Gastrocnemius medialis (tissue), 4 donors: Measurements from ENCODE around the gene TYW5. TPM values are rescaled to one million over a fixed set of nuclear protein-coding genes. Genes with fewer than 3 reads are reported as not detected.

Experiments used
- ATAC-seq, 2 donors: fragments of 150-250 bp; one replicate each; pipeline ENCODE4 v1.9.1; 2016
- DNase-seq, 2 donors: peaks; one replicate each; pipeline ENCODE4 v3.0.0-alpha.2; 2019
- H3K27ac ChIP-seq, 4 donors: fragments of 200-600 bp; sonication (generic); 1 replicate in 1 of 4; 2 replicates in 3 of 4; pipeline ENCODE4 v1.5.1; 2016 to 2018; ENCODE audit warnings: mild to moderate bottlenecking in 2 of 4, moderate library complexity in 1 of 4
- H3K27me3 ChIP-seq, 3 donors: fragments of 200-600 bp; sonication (generic) in 2 of 3; 1 replicate in 1 of 3; 2 replicates in 2 of 3; pipeline versions ENCODE4 v1.5.1 to v1.6.0; 2016 to 2019; ENCODE audit warnings: mild to moderate bottlenecking in 1 of 3, moderate library complexity in 1 of 3
- H3K36me3 ChIP-seq, 2 donors: fragments of 200-600 bp; sonication (generic) in 1 of 2; one replicate each; pipeline ENCODE4 v1.5.1; 2017 to 2018
- H3K4me1 ChIP-seq, 2 donors: fragments of 200-600 bp; sonication (generic) in 1 of 2; one replicate each; pipeline ENCODE4 v1.5.1; 2016 to 2017; ENCODE audit warnings: mild to moderate bottlenecking in 2 of 2
- H3K4me3 ChIP-seq, 4 donors: fragments of 200-600 bp; sonication (generic) in 3 of 4; 1 replicate in 1 of 4; 2 replicates in 3 of 4; pipeline ENCODE4 v1.5.1; 2016 to 2019; ENCODE audit warnings: mild to moderate bottlenecking in 2 of 4
- H3K9me3 ChIP-seq, 3 donors: fragments of 200-600 bp; sonication (generic) in 2 of 3; 1 replicate in 1 of 3; 2 replicates in 2 of 3; pipeline ENCODE4 v1.5.1; 2016 to 2019
- POLR2A ChIP-seq, 2 donors: fragments of 450-650 bp; IDR thresholded peaks; one replicate each; pipeline ENCODE4 v1.6.1; 2017; ENCODE audit warnings: antibody characterized with exemption in 2 of 2, mild to moderate bottlenecking in 2 of 2, moderate library complexity in 2 of 2
- in situ Hi-C, 4 donors: fragments of 200-750 bp; cut with MboI; loops; one replicate each; pipeline versions ENCODE4 v1.15.0 to v1.8.0; 2017; ENCODE audit warnings: low sequenced_read_pairs in 4 of 4
- intact Hi-C: fragments of 100-400 bp; cut with DNase I; formaldehyde crosslinking; loops from one replicate; pipeline ENCODE4 v1.15.1; 2023; ENCODE audit warnings: low total_unique reads
- total RNA-seq, 4 donors: library from RNA; depleted of rRNA; stranded (reverse); fragments of >200 nt; gene quantifications; one replicate each; pipeline versions ENCODE4 v1.1.0 to v1.2.3, GENCODE V29; 2016
- TF ChIP-seq, protein P1 (sequence below), 5 experiments: fragments of 450-650 bp in 3 of 5; fragments of 200-600 bp in 2 of 5; sonication (generic) in 2 of 5; IDR thresholded peaks in 4 of 5; conservative IDR thresholded peaks in 1 of 5; 1 replicate in 4 of 5; 2 replicates in 1 of 5; pipeline ENCODE4 v1.5.1; 2016 to 2019; ENCODE audit warnings: antibody characterized with exemption in 5 of 5, mild to moderate bottlenecking in 3 of 5, moderate library complexity in 3 of 5

The TYW5 gene
- total RNA-seq, 4 donors from 2014 or later: 1.7 to 4.5 (median 3.8) TPM

DNA sequence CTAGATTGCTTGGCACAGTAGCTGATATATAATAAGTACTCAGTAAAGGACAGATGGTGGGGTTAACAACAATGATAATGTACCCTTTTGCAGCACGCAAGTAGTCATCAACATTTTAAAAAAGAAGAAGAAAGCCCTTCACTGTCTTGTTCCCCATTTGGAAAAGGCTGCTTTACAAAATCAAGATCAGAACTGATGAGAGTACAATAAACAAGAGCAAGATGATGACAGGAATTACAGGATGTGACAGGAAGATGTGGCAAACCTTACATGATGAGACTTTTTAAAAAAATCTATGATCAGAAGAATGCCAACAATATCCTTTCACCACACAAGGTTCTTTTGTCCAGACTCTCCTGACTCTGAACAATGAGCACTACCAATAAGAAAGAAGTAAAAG lies 9.1 kb downstream of the TYW5 start:
- Histone ChIP-seq H3K4me3 (no peak overlapping the region), H3K4me1 (no peaks in the 10 kb centered on the region), H3K27ac (no peak overlapping the region), H3K9me3 (no peaks in the 10 kb centered on the region), H3K27me3 (no peaks in the 10 kb centered on the region), H3K36me3 (peaks cover 0 to 50% of the 10 kb centered on the region in 2 donors)
- in situ Hi-C loops: no loop called here
- TF ChIP-seq, protein P1, sequence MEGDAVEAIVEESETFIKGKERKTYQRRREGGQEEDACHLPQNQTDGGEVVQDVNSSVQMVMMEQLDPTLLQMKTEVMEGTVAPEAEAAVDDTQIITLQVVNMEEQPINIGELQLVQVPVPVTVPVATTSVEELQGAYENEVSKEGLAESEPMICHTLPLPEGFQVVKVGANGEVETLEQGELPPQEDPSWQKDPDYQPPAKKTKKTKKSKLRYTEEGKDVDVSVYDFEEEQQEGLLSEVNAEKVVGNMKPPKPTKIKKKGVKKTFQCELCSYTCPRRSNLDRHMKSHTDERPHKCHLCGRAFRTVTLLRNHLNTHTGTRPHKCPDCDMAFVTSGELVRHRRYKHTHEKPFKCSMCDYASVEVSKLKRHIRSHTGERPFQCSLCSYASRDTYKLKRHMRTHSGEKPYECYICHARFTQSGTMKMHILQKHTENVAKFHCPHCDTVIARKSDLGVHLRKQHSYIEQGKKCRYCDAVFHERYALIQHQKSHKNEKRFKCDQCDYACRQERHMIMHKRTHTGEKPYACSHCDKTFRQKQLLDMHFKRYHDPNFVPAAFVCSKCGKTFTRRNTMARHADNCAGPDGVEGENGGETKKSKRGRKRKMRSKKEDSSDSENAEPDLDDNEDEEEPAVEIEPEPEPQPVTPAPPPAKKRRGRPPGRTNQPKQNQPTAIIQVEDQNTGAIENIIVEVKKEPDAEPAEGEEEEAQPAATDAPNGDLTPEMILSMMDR (IDR thresholded peaks at IDR 0.05 in 4 of 5, conservative IDR thresholded peaks at IDR 0.05 in 1 of 5): no peak
- ATAC-seq (no peak), DNase-seq (no peak)
- intact Hi-C loops: no loop called here

DNA sequence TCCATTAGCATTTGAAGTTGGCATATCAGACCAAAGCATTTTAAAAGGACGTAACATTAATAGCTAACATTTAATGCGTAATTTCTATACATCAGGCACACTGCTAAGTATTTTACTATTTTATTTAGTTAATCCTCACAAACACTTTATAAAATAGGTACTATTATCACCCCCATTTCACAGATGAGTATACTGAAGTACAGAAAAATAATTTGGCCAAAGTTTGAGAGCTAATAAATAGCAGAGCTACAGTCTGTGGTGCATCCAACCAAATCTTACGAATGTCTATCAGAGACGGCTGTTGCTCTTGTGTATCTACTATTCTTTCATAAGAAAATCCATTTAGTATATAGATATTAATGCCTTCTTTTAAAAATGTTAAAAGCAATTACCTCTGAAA lies 11.9 kb downstream of the TYW5 start:
- Histone ChIP-seq H3K4me1 (no peaks in the 10 kb centered on the region), H3K36me3 (peaks cover 0 to 46% of the 10 kb centered on the region in 2 donors), H3K9me3 (no peaks in the 10 kb centered on the region), H3K27me3 (no peaks in the 10 kb centered on the region), H3K4me3 (no peak overlapping the region), H3K27ac (no peak overlapping the region)
- in situ Hi-C loops (no loop called here), intact Hi-C loops (no loop called here)
- ATAC-seq (no peak), DNase-seq (no peak)
- TF ChIP-seq, protein P1 (IDR thresholded peaks at IDR 0.05 in 4 of 5, conservative IDR thresholded peaks at IDR 0.05 in 1 of 5): no peak
- TF ChIP-seq POLR2A (IDR thresholded peaks at IDR 0.05): no peak

DNA sequence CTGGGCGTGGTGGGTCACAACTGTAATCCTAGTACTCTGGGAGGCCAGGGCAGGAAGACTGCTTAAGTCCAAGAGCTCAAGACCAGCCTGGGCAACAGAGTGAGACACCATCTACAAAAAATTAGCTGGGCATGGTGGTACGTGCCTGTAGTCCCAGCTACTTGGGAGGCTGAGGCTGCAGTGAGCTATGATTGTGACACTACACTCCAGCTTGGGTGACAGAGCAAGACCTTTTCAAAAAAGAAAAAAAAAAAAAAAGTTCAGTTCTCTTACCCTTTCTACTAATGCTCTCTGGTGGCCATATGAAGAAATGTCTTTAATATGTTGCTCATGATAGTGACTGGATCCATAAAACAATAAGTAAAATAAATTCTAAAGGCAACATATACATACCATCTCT lies 14.9 kb downstream of the TYW5 start:
- H3K9me3 ChIP-seq: no peaks in the 10 kb centered on the region
- H3K36me3 ChIP-seq: peaks cover 0 to 26% of the 10 kb centered on the region in 2 donors
- intact Hi-C loops (no loop called here), in situ Hi-C loops (no loop called here)
- peaks cover 0 to 6% of the 10 kb centered on the region in 2 donors for H3K4me1 ChIP-seq
- H3K27me3 ChIP-seq: no peaks in the 10 kb centered on the region
- DNase-seq (no peak), ATAC-seq (peak in 1 of 2 donors; percentile 68)
- no peak overlapping the region for H3K4me3 ChIP-seq
- no peak overlapping the region for H3K27ac ChIP-seq
- TF ChIP-seq, protein P1 (IDR thresholded peaks at IDR 0.05 in 4 of 5, conservative IDR thresholded peaks at IDR 0.05 in 1 of 5): peak in 1 of 5 experiments; percentile 25
- no peak for TF ChIP-seq POLR2A (IDR thresholded peaks at IDR 0.05)

DNA sequence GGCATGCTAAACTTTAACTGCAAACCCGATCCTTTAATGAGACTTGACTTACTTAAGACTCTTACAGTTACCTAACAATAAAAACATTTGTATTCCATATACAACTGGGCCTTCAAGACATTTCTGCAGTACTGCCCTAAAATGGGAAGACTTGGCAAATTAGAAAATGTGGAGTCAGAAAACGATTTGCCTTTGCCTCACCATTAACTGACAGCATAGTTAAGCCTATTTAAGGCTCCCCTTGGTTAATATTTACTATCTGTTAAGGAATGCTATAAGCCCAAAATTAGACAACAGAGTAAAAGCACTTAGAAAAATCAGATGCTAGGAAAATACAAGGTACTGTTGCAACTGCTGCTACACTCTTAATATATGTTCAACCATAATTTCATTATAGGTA lies 18.7 kb downstream of the TYW5 start:
- intact Hi-C loops: no loop called here
- TF ChIP-seq, protein P1 (IDR thresholded peaks at IDR 0.05 in 4 of 5, conservative IDR thresholded peaks at IDR 0.05 in 1 of 5): no peak
- no peak for TF ChIP-seq POLR2A (IDR thresholded peaks at IDR 0.05)
- peaks cover 0 to 6% of the 10 kb centered on the region in 2 donors for H3K4me1 ChIP-seq
- DNase-seq: no peak
- H3K27me3 ChIP-seq: no peaks in the 10 kb centered on the region
- no peak overlapping the region for H3K27ac ChIP-seq
- ATAC-seq: no peak
- in situ Hi-C loops: no loop called here
- no peak overlapping the region for H3K4me3 ChIP-seq
- H3K36me3 ChIP-seq: peaks cover 0 to 36% of the 10 kb centered on the region in 2 donors
- no peaks in the 10 kb centered on the region for H3K9me3 ChIP-seq

DNA sequence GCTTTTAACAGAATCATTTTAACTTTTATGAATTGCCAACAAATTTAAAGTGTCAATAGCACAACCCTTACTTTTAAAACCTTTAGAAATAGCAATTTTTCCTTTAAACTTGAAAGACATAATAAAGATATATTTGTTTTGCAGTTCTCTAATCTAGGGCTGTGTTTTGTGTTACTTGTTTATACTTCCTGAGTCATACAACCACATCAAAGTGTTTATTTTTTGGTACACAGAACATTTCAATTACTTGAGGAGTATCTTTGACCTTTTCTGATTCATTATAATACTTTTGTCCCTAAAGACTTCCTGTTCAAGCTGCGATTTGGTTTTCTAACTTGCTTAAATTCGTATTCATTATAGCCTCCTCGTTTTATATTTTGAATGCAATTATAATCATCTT lies 21.8 kb downstream of the TYW5 start:
- intact Hi-C loops: no loop called here
- in situ Hi-C loops: no loop called here
- Histone ChIP-seq H3K36me3 (peaks cover 0 to 50% of the 10 kb centered on the region in 2 donors), H3K4me3 (no peak overlapping the region), H3K27ac (no peak overlapping the region), H3K4me1 (peaks cover 0 to 6% of the 10 kb centered on the region in 2 donors), H3K9me3 (no peaks in the 10 kb centered on the region), H3K27me3 (no peaks in the 10 kb centered on the region)
- TF ChIP-seq, protein P1 (IDR thresholded peaks at IDR 0.05 in 4 of 5, conservative IDR thresholded peaks at IDR 0.05 in 1 of 5): no peak
- no peak for TF ChIP-seq POLR2A (IDR thresholded peaks at IDR 0.05)
- no peak for ATAC-seq
- no peak for DNase-seq
